CD14-positive monocyte (primary cell): ENCODE data around the gene TMEM126A. TPM values are rescaled to one million over a fixed set of nuclear protein-coding genes. Genes with fewer than 3 reads are reported as not detected.

Experiments used
- DNase-seq, 3 donors: peaks; one replicate each; pipeline ENCODE4 v3.0.0-alpha.2; 2011 to 2022
- H2AFZ ChIP-seq: 2 replicates; pipeline ENCODE4 v1.6.0; 2012; ENCODE audit warnings: mild to moderate bottlenecking, low read depth, low read length, inconsistent platforms; ENCODE audit not compliant: insufficient read depth, poor library complexity, severe bottlenecking
- H3K27ac ChIP-seq, 2 donors: 1 replicate in 1 of 2; 2 replicates in 1 of 2; pipeline ENCODE4 v1.5.1; 2012 to 2013; ENCODE audit warnings: low read length in 2 of 2, control low read depth in 1 of 2, inconsistent platforms in 1 of 2, low read depth in 1 of 2, mild to moderate bottlenecking in 1 of 2
- H3K27me3 ChIP-seq, 2 donors: one replicate each; pipeline versions ENCODE4 v1.6.0 to v1.6.1; 2011 to 2013; ENCODE audit warnings: low read length in 2 of 2; ENCODE audit not compliant: control insufficient read depth in 2 of 2, insufficient read depth in 2 of 2
- H3K36me3 ChIP-seq, 2 donors: replicated peaks in 1 of 2; 1 replicate in 1 of 2; 2 replicates in 1 of 2; pipeline versions ENCODE4 v1.5.1 to v1.6.1; 2012 to 2013; ENCODE audit warnings: low read length in 2 of 2, control low read depth in 1 of 2, inconsistent platforms in 1 of 2, mild to moderate bottlenecking in 1 of 2; ENCODE audit not compliant: insufficient read depth in 2 of 2, control insufficient read depth in 1 of 2
- H3K4me1 ChIP-seq, 2 donors: 1 replicate in 1 of 2; 2 replicates in 1 of 2; pipeline versions ENCODE4 v1.5.1 to v1.6.1; 2012 to 2013; ENCODE audit warnings: low read length in 2 of 2, control low read depth in 1 of 2, inconsistent platforms in 1 of 2, mild to moderate bottlenecking in 1 of 2, moderate library complexity in 1 of 2; ENCODE audit not compliant: insufficient read depth in 2 of 2, control insufficient read depth in 1 of 2
- H3K4me2 ChIP-seq: replicated peaks from 2 replicates; pipeline ENCODE3; 2012; ENCODE audit warnings: low read length, moderate library complexity, mild to moderate bottlenecking; ENCODE audit not compliant: poor library complexity, severe bottlenecking; ENCODE audit errors: extremely low read depth
- H3K4me3 ChIP-seq, 3 experiments: fragments of 200-600 bp in 1 of 3; sonication (generic) in 1 of 3; replicated peaks in 1 of 3; 1 replicate in 2 of 3; 2 replicates in 1 of 3; pipeline ENCODE4 v1.5.1; 2011 to 2013; ENCODE audit warnings: low read length in 3 of 3, mild to moderate bottlenecking in 3 of 3, control low read depth in 2 of 3, low read depth in 2 of 3, inconsistent platforms in 1 of 3, moderate library complexity in 1 of 3
- H3K79me2 ChIP-seq: 2 replicates; pipeline ENCODE4 v1.6.0; 2012; ENCODE audit warnings: mild to moderate bottlenecking, control low read depth, inconsistent platforms, low read length, moderate library complexity; ENCODE audit not compliant: insufficient read depth
- H3K9ac ChIP-seq: 2 replicates; pipeline ENCODE4 v1.6.0; 2017; ENCODE audit warnings: low read length, mild to moderate bottlenecking; ENCODE audit not compliant: insufficient read depth, poor library complexity, severe bottlenecking
- H3K9me3 ChIP-seq, 2 donors: replicated peaks in 1 of 2; 1 replicate in 1 of 2; 2 replicates in 1 of 2; pipeline versions ENCODE4 v1.5.1 to v1.6.1; 2012 to 2013; ENCODE audit warnings: low read length in 2 of 2, control low read depth in 1 of 2; ENCODE audit not compliant: control insufficient read depth in 1 of 2, insufficient read depth in 1 of 2
- H4K20me1 ChIP-seq: 2 replicates; pipeline ENCODE4 v1.6.0; 2012; ENCODE audit warnings: mild to moderate bottlenecking, low read length, control low read depth, moderate library complexity; ENCODE audit not compliant: insufficient read depth
- H3K27ac Mint-ChIP-seq, 7 donors: one replicate each; pipeline ENCODE4 v1.8.0; 2020; ENCODE audit warnings: mild to moderate bottlenecking in 7 of 7, mixed read lengths in 7 of 7, moderate library complexity in 6 of 7, inconsistent platforms in 2 of 7
- H3K27me3 Mint-ChIP-seq, 3 donors: one replicate each; pipeline ENCODE4 v1.8.0; 2021 to 2022; ENCODE audit warnings: low read depth in 3 of 3, mild to moderate bottlenecking in 3 of 3, mixed read lengths in 3 of 3, moderate library complexity in 3 of 3, inconsistent platforms in 1 of 3
- H3K36me3 Mint-ChIP-seq, 2 donors: one replicate each; pipeline ENCODE4 v1.8.0; 2020; ENCODE audit warnings: mixed read lengths in 2 of 2, inconsistent platforms in 1 of 2, mild to moderate bottlenecking in 1 of 2
- H3K4me1 Mint-ChIP-seq: one replicate; pipeline ENCODE4 v1.8.0; 2020; ENCODE audit warnings: mild to moderate bottlenecking, mixed read lengths
- H3K4me3 Mint-ChIP-seq, 2 donors: one replicate each; pipeline ENCODE4 v1.8.0; 2020; ENCODE audit warnings: mild to moderate bottlenecking in 2 of 2, mixed read lengths in 2 of 2, moderate library complexity in 1 of 2
- H3K9me3 Mint-ChIP-seq, 7 donors: one replicate each; pipeline ENCODE4 v1.8.0; 2020 to 2022; ENCODE audit warnings: mixed read lengths in 7 of 7, mild to moderate bottlenecking in 6 of 7, moderate library complexity in 6 of 7, inconsistent platforms in 2 of 7
- WGBS: methylation state at CpG from one replicate; pipeline ENCODE4 v1.1.5; 2013; ENCODE audit warnings: missing lambda C conversion rate; ENCODE audit not compliant: insufficient coverage; 5-methylcytosine and 5-hydroxymethylcytosine counted together
- intact Hi-C, 2 donors: fragments of 100-400 bp; cut with micrococcal nuclease; formaldehyde crosslinking; loops; one replicate each; pipeline versions ENCODE4 v1.15.0 to v1.15.1; 2023
- polyA plus RNA-seq, 3 donors: library from polyadenylated mRNA; depleted of rRNA in 1 of 3; unstranded in 2 of 3; stranded (reverse) in 1 of 3; fragments of 300-500 nt in 2 of 3; fragments of >200 nt in 1 of 3; fragmentation: Illumina TruSeq in 2 of 3; gene quantifications; 1 replicate in 2 of 3; 2 replicates in 1 of 3; pipeline ENCODE4 v1.2.3, GENCODE V29; 2012 to 2021
- TF ChIP-seq, protein P1 (sequence below): fragments of 200-600 bp; IDR thresholded peaks from one replicate; pipeline ENCODE4 v1.8.0; 2022; ENCODE audit warnings: antibody characterized with exemption, mild to moderate bottlenecking

Gene TMEM126A
- polyA plus RNA-seq, 3 donors, result 23.9 to 71.3 (median 71.1) TPM

DNA sequence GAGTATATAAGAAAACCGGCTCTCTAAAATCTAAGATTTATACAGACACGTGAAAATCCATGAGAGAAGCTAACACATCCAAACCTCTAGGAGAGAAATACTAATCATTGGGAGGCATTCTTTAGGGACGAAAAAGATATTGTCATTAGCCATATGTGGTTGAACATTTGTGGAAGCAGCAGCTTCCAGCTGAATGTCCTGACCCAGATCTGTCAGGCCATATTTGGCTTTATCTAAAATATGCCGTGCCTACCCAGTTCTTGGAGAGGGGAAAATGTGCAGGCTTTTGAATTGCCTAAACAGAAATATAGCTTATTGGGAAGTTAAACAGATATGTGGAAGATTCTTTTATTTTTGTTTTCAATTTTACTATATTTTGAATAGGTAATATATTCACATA, 31.8 kb downstream of the TMEM126A start:
- peaks cover 0 to 3% (median 3%) of the 10 kb centered on the region in 3 donors for H3K27me3 Mint-ChIP-seq
- no peak overlapping the region for H3K27ac Mint-ChIP-seq
- peaks cover 15% of the 10 kb centered on the region for H3K4me1 Mint-ChIP-seq
- TF ChIP-seq, protein P1, sequence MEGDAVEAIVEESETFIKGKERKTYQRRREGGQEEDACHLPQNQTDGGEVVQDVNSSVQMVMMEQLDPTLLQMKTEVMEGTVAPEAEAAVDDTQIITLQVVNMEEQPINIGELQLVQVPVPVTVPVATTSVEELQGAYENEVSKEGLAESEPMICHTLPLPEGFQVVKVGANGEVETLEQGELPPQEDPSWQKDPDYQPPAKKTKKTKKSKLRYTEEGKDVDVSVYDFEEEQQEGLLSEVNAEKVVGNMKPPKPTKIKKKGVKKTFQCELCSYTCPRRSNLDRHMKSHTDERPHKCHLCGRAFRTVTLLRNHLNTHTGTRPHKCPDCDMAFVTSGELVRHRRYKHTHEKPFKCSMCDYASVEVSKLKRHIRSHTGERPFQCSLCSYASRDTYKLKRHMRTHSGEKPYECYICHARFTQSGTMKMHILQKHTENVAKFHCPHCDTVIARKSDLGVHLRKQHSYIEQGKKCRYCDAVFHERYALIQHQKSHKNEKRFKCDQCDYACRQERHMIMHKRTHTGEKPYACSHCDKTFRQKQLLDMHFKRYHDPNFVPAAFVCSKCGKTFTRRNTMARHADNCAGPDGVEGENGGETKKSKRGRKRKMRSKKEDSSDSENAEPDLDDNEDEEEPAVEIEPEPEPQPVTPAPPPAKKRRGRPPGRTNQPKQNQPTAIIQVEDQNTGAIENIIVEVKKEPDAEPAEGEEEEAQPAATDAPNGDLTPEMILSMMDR, result no peak
- Histone ChIP-seq H3K9ac (no peak overlapping the region), H3K27ac (no peak overlapping the region), H3K36me3 (no peaks in the 10 kb centered on the region), H3K4me2 (no peak overlapping the region), H3K27me3 (no peaks in the 10 kb centered on the region), H3K9me3 (no peaks in the 10 kb centered on the region), H3K4me3 (no peak overlapping the region), H4K20me1 (no peaks in the 10 kb centered on the region), H3K79me2 (no peaks in the 10 kb centered on the region), H3K4me1 (peaks cover 0 to 7% of the 10 kb centered on the region in 2 donors), H2AFZ (no peak overlapping the region)
- no peaks in the 10 kb centered on the region for H3K36me3 Mint-ChIP-seq
- 100% methylated on average over 1 of the region's 4 CpGs for WGBS
- no peaks in the 10 kb centered on the region for H3K9me3 Mint-ChIP-seq
- no peak for DNase-seq
- intact Hi-C loops, result no loop called here
- no peak overlapping the region for H3K4me3 Mint-ChIP-seq

DNA sequence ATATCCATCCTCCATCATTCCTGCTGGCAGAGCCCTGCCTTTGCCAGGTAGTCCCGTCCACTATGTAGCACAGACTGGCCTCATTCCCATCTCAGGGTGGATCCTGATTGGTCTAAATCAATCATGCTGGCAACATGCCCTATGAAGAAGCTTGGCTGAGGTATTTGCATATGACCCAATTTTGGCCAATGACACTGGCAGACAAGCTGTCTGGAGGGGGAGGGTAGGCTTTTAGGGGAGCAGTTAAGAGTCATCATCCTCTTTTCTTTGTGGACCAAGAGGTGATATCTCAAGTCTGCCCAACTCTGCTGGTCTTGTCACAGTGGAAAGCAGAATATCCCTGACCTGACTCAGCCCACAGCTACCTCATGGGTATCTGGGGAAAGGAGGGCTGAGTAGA, 33.1 kb downstream of the TMEM126A start:
- H3K9ac ChIP-seq, result no peak overlapping the region
- no peak for DNase-seq
- no peaks in the 10 kb centered on the region for H3K36me3 ChIP-seq
- peaks cover 0 to 7% of the 10 kb centered on the region in 2 donors for H3K4me1 ChIP-seq
- peaks cover 15% of the 10 kb centered on the region for H3K4me1 Mint-ChIP-seq
- H2AFZ ChIP-seq, result no peak overlapping the region
- no peak overlapping the region for H3K27ac ChIP-seq
- no peak overlapping the region for H3K27ac Mint-ChIP-seq
- WGBS, result no CpG with 5 or more reads among the region's 1 CpG
- H3K27me3 Mint-ChIP-seq, result peaks cover 0 to 3% (median 0%) of the 10 kb centered on the region in 3 donors
- no peaks in the 10 kb centered on the region for H4K20me1 ChIP-seq
- no peak overlapping the region for H3K4me2 ChIP-seq
- no peak overlapping the region for H3K4me3 ChIP-seq
- no peak overlapping the region for H3K4me3 Mint-ChIP-seq
- TF ChIP-seq, protein P1, result no peak
- H3K79me2 ChIP-seq, result no peaks in the 10 kb centered on the region
- H3K36me3 Mint-ChIP-seq, result no peaks in the 10 kb centered on the region
- intact Hi-C loops, result no loop called here
- no peaks in the 10 kb centered on the region for H3K9me3 ChIP-seq
- no peaks in the 10 kb centered on the region for H3K9me3 Mint-ChIP-seq
- H3K27me3 ChIP-seq, result no peaks in the 10 kb centered on the region
